Natural killer cell (primary cell): ENCODE measurements around the gene HOMER2. TPM values are rescaled to one million over a fixed set of nuclear protein-coding genes. Genes with fewer than 3 reads are reported as not detected.

Experiments used
- ATAC-seq, 3 donors: fragments of 150-1000 bp in 2 of 3; fragments of 200-7000 bp in 1 of 3; cut with Tn5 transposase; 1 replicate in 1 of 3; 2 replicates in 2 of 3; pipeline ENCODE4 v1.10.0; 2021; ENCODE audit warnings: mild to moderate bottlenecking in 2 of 3, moderate library complexity in 2 of 3
- DNase-seq, 2 donors: peaks; one replicate each; pipeline versions ENCODE4 v3.0.0 to v3.0.0-alpha.2; 2013 to 2021; ENCODE audit warnings: mixed read lengths in 1 of 2
- H3K27ac ChIP-seq: one replicate; pipeline ENCODE4 v1.5.1; 2013; ENCODE audit warnings: mild to moderate bottlenecking, low read length
- H3K27me3 ChIP-seq: one replicate; pipeline ENCODE4 v1.6.1; 2013; ENCODE audit warnings: low read length; ENCODE audit not compliant: control insufficient read depth, insufficient read depth
- H3K36me3 ChIP-seq: one replicate; pipeline ENCODE4 v1.6.1; 2013; ENCODE audit warnings: low read length; ENCODE audit not compliant: control insufficient read depth, insufficient read depth
- H3K4me1 ChIP-seq: one replicate; pipeline ENCODE4 v1.6.1; 2013; ENCODE audit warnings: low read length; ENCODE audit not compliant: control insufficient read depth, insufficient read depth
- H3K4me3 ChIP-seq: one replicate; pipeline ENCODE4 v1.5.1; 2013; ENCODE audit warnings: low read length
- H3K9me3 ChIP-seq: one replicate; pipeline ENCODE4 v1.6.1; 2013; ENCODE audit warnings: low read length; ENCODE audit not compliant: control insufficient read depth, insufficient read depth
- H3K27ac Mint-ChIP-seq, 2 donors: one replicate each; pipeline ENCODE4 v1.8.0; 2022; ENCODE audit warnings: mild to moderate bottlenecking in 2 of 2, mixed read lengths in 2 of 2, moderate library complexity in 1 of 2
- H3K27me3 Mint-ChIP-seq, 2 donors: one replicate each; pipeline ENCODE4 v1.8.0; 2022; ENCODE audit warnings: low read depth in 2 of 2, mixed read lengths in 2 of 2
- H3K36me3 Mint-ChIP-seq: one replicate; pipeline ENCODE4 v1.8.0; 2022; ENCODE audit warnings: mixed read lengths
- H3K4me1 Mint-ChIP-seq, 2 donors: one replicate each; pipeline ENCODE4 v1.8.0; 2022; ENCODE audit warnings: mixed read lengths in 2 of 2
- H3K4me3 Mint-ChIP-seq: one replicate; pipeline ENCODE4 v1.8.0; 2022; ENCODE audit warnings: mild to moderate bottlenecking, moderate library complexity, mixed read lengths
- H3K9me3 Mint-ChIP-seq, 2 donors: one replicate each; pipeline ENCODE4 v1.8.0; 2022; ENCODE audit warnings: mixed read lengths in 2 of 2
- WGBS: methylation state at CpG from one replicate; pipeline ENCODE4 v1.1.7; 2013; ENCODE audit warnings: missing lambda C conversion rate; ENCODE audit not compliant: insufficient coverage; 5-methylcytosine and 5-hydroxymethylcytosine counted together
- intact Hi-C: fragments of 100-400 bp; cut with micrococcal nuclease; formaldehyde crosslinking; loops from one replicate; pipeline ENCODE4 v1.14.2; 2022
- total RNA-seq, 4 donors: library from RNA; stranded (reverse); fragments of 120-200 nt in 1 of 4; gene quantifications; one replicate each; pipeline versions ENCODE4 v1.2.3 to v1.2.4, GENCODE V29; 2013 to 2022
- TF ChIP-seq, protein P1 (sequence below): fragments of 200-600 bp; IDR thresholded peaks from one replicate; pipeline ENCODE4 v1.8.0; 2022; ENCODE audit warnings: antibody characterized with exemption

HOMER2 gene
- total RNA-seq, 3 donors from 2014 or later (not counting 1 experiment from before 2014, with no cell fraction given) = 3.6 to 7.0 (median 4.0) TPM

DNA sequence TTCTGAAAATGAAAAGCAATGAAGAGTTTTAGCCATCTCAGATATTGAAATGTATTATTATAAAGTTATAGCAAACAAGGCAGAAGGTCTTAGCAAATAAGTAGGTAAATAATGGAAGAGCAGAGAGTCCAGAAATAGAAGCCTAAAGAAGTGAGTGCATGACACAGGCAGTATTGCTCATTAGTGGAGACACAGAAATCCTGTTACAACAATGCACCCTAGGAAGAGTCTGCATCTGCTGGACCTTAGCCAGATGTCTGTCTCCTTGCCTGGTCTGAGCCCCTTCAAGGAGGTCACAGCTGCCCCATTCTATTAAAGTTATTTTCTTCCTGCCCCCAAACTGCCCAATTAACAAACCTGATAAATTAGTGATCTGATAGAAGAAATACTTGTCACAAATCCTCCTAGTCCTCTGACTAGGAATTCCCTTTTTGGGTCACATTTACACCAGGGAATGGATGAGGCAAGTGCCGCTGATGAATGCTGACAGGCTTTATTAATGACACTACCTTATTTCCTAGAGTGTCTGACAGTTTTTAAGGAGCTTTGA, 51.9 kb downstream of the HOMER2 start:
- H3K36me3 Mint-ChIP-seq = no peaks in the 10 kb centered on the region
- H3K4me1 ChIP-seq = no peaks in the 10 kb centered on the region
- no peak overlapping the region for H3K27ac ChIP-seq
- H3K4me1 Mint-ChIP-seq = no peaks in the 10 kb centered on the region
- no peak for ATAC-seq
- H3K9me3 Mint-ChIP-seq = no peaks in the 10 kb centered on the region
- intact Hi-C loops = no loop called here
- H3K36me3 ChIP-seq = no peaks in the 10 kb centered on the region
- no peak overlapping the region for H3K27ac Mint-ChIP-seq
- no peaks in the 10 kb centered on the region for H3K27me3 Mint-ChIP-seq
- H3K4me3 ChIP-seq = no peak overlapping the region
- DNase-seq = no peak
- 80% methylated on average over 1 of the region's 1 CpG for WGBS
- no peak overlapping the region for H3K4me3 Mint-ChIP-seq
- H3K9me3 ChIP-seq = no peaks in the 10 kb centered on the region
- no peaks in the 10 kb centered on the region for H3K27me3 ChIP-seq
- TF ChIP-seq, protein P1, sequence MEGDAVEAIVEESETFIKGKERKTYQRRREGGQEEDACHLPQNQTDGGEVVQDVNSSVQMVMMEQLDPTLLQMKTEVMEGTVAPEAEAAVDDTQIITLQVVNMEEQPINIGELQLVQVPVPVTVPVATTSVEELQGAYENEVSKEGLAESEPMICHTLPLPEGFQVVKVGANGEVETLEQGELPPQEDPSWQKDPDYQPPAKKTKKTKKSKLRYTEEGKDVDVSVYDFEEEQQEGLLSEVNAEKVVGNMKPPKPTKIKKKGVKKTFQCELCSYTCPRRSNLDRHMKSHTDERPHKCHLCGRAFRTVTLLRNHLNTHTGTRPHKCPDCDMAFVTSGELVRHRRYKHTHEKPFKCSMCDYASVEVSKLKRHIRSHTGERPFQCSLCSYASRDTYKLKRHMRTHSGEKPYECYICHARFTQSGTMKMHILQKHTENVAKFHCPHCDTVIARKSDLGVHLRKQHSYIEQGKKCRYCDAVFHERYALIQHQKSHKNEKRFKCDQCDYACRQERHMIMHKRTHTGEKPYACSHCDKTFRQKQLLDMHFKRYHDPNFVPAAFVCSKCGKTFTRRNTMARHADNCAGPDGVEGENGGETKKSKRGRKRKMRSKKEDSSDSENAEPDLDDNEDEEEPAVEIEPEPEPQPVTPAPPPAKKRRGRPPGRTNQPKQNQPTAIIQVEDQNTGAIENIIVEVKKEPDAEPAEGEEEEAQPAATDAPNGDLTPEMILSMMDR = no peak

DNA sequence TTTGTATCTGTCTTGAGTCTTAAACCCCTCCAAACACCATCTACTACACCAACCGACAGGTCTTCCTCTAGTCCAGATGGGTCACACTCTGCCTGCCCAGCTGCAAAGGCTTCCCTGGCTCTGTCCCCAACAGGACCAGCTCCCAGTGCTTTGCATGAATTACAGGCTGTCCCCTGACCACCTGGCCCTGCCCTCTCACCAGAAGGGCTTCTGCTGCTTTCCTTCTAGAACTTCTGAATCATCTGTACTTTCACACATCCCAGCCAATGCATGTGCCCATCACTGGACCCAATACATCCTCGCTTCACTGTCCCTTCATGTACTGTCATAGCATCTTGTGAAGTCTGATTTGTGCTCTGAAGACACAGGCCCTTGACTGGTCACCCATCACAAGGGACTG, 53.6 kb downstream of the HOMER2 start:
- Histone ChIP-seq H3K4me3 (no peak overlapping the region), H3K4me1 (no peaks in the 10 kb centered on the region), H3K9me3 (no peaks in the 10 kb centered on the region), H3K36me3 (no peaks in the 10 kb centered on the region), H3K27ac (no peak overlapping the region), H3K27me3 (no peaks in the 10 kb centered on the region)
- no peaks in the 10 kb centered on the region for H3K9me3 Mint-ChIP-seq
- TF ChIP-seq, protein P1 = no peak
- no peaks in the 10 kb centered on the region for H3K36me3 Mint-ChIP-seq
- DNase-seq (no peak), ATAC-seq (no peak)
- intact Hi-C loops = no loop called here
- H3K4me3 Mint-ChIP-seq = no peak overlapping the region
- no peak overlapping the region for H3K27ac Mint-ChIP-seq
- H3K27me3 Mint-ChIP-seq = no peaks in the 10 kb centered on the region
- H3K4me1 Mint-ChIP-seq = no peaks in the 10 kb centered on the region
- 84% methylated on average over 2 of the region's 2 CpGs for WGBS

DNA sequence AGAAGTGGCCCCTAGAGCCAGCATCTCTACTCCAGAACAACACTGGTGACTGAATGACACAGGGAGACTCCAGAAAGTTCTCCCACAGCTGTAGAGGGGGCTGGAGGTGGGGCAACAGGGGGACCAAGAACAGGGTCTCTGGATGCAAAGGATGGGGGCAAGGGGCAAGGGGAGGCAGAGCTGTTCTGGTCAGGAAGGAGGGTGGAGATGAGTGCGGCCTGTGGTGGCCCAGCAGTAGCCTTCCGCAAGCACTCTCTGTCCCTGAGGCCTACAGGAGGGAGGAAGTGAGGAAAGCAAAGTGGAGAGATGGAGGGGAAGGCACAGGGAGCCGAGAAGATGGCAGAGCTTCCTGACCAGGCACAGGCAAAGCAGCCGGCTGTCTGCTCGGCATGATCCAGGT, 56.5 kb downstream of the HOMER2 start:
- no peak overlapping the region for H3K4me3 Mint-ChIP-seq

More for the DNA sequence above, 56.5 kb downstream of the HOMER2 start:
- TF ChIP-seq, protein P1 = no peak
- intact Hi-C loops = no loop called here
- Histone ChIP-seq H3K4me3 (no peak overlapping the region), H3K36me3 (no peaks in the 10 kb centered on the region), H3K9me3 (no peaks in the 10 kb centered on the region), H3K27me3 (no peaks in the 10 kb centered on the region), H3K4me1 (no peaks in the 10 kb centered on the region), H3K27ac (no peak overlapping the region)
- Mint-ChIP-seq H3K36me3 (no peaks in the 10 kb centered on the region), H3K27ac (no peak overlapping the region), H3K27me3 (no peaks in the 10 kb centered on the region), H3K9me3 (no peaks in the 10 kb centered on the region), H3K4me1 (no peaks in the 10 kb centered on the region)
- no peak for ATAC-seq
- DNase-seq = no peak
- 92% methylated on average over 5 of the region's 5 CpGs for WGBS
